B cell (primary cell): Measurements from ENCODE around the gene SMTNL1. TPM values are rescaled to one million over a fixed set of nuclear protein-coding genes. Genes with fewer than 3 reads are reported as not detected.

ENCODE experiments used
- ATAC-seq: fragments of 200-7000 bp; cut with Tn5 transposase; one replicate; pipeline ENCODE4 v1.10.0; 2021; ENCODE audit warnings: low read depth, mild to moderate bottlenecking, moderate number of reproducible peaks, moderate library complexity
- CTCF ChIA-PET: fragments of 350-600 bp; sonication (Branson Sonifier 250); formaldehyde crosslinking; loops from one replicate; lab custom pipeline; 2021; ENCODE audit warnings: antibody characterized with exemption, inconsistent platforms; lab: Charles Lee
- POLR2A ChIA-PET: fragments of 350-600 bp; sonication (Branson Sonifier 250); formaldehyde crosslinking; loops from one replicate; lab custom pipeline; 2021; ENCODE audit warnings: antibody characterized with exemption; lab: Charles Lee
- DNase-seq: peaks from one replicate; pipeline ENCODE4 v3.0.0; 2013
- H2AFZ ChIP-seq: 2 replicates; pipeline ENCODE4 v1.6.1; 2012; ENCODE audit warnings: mild to moderate bottlenecking, low read depth, low read length; ENCODE audit not compliant: insufficient read depth, poor library complexity, severe bottlenecking
- H3K27ac ChIP-seq, 2 donors: 1 replicate in 1 of 2; 2 replicates in 1 of 2; pipeline ENCODE4 v1.5.1; 2012 to 2013; ENCODE audit warnings: low read length in 2 of 2, mild to moderate bottlenecking in 2 of 2, moderate library complexity in 1 of 2
- H3K27me3 ChIP-seq, 4 experiments: fragments of 200-600 bp in 1 of 4; sonication (generic) in 1 of 4; replicated peaks in 1 of 4; 1 replicate in 2 of 4; 2 replicates in 2 of 4; pipeline versions ENCODE4 v1.6.1 to v1.7.0; 2013 to 2016; ENCODE audit warnings: low read length in 3 of 4, mild to moderate bottlenecking in 2 of 4, mixed read lengths in 1 of 4, moderate library complexity in 1 of 4; ENCODE audit not compliant: insufficient read depth in 4 of 4, control insufficient read depth in 3 of 4; ENCODE audit errors: control extremely low read depth in 1 of 4
- H3K36me3 ChIP-seq, 2 experiments: replicated peaks in 1 of 2; 1 replicate in 1 of 2; 2 replicates in 1 of 2; pipeline versions ENCODE4 v1.6.1 to v1.7.1; 2013; ENCODE audit warnings: low read length in 1 of 2; ENCODE audit not compliant: insufficient read depth in 2 of 2, control insufficient read depth in 1 of 2; ENCODE audit errors: control extremely low read depth in 1 of 2, extremely low read depth in 1 of 2
- H3K4me1 ChIP-seq, 2 donors: fragments of 200-600 bp in 1 of 2; sonication (generic) in 1 of 2; 1 replicate in 1 of 2; 2 replicates in 1 of 2; pipeline versions ENCODE4 v1.5.1 to v1.6.1; 2013 to 2017; ENCODE audit warnings: low read length in 2 of 2; ENCODE audit not compliant: control insufficient read depth in 2 of 2, insufficient read depth in 2 of 2
- H3K4me2 ChIP-seq: replicated peaks from 2 replicates; pipeline ENCODE3; 2012; ENCODE audit warnings: mild to moderate bottlenecking, low read depth, low read length; ENCODE audit not compliant: poor library complexity, severe bottlenecking
- H3K4me3 ChIP-seq, 5 experiments: fragments of 200-600 bp in 1 of 5; sonication (generic) in 1 of 5; 1 replicate in 3 of 5; 2 replicates in 2 of 5; pipeline versions ENCODE4 v1.5.1 to v1.7.0; 2011 to 2016; ENCODE audit warnings: low read length in 4 of 5, mild to moderate bottlenecking in 4 of 5, low read depth in 2 of 5, control low read depth in 1 of 5, moderate library complexity in 1 of 5; ENCODE audit not compliant: insufficient read depth in 1 of 5; ENCODE audit errors: control extremely low read depth in 1 of 5, extremely low read depth in 1 of 5
- H3K79me2 ChIP-seq: fragments of 200-600 bp; sonication (generic); one replicate; pipeline ENCODE4 v1.6.0; 2016; ENCODE audit warnings: low read length; ENCODE audit not compliant: control insufficient read depth, insufficient read depth
- H3K9ac ChIP-seq: fragments of 200-600 bp; sonication (generic); 2 replicates; pipeline ENCODE4 v1.6.1; 2017; ENCODE audit warnings: mild to moderate bottlenecking, low read length, moderate library complexity
- H3K9me3 ChIP-seq, 3 donors: one replicate each; pipeline versions ENCODE4 v1.6.1 to v1.7.1; 2013; ENCODE audit warnings: low read length in 2 of 3; ENCODE audit not compliant: control insufficient read depth in 2 of 3, insufficient read depth in 1 of 3; ENCODE audit errors: control extremely low read depth in 1 of 3
- H4K20me1 ChIP-seq: 2 replicates; pipeline ENCODE4 v1.6.0; 2012; ENCODE audit warnings: mild to moderate bottlenecking, low read length; ENCODE audit not compliant: insufficient read depth, control insufficient read depth, poor library complexity, severe bottlenecking
- H3K27ac Mint-ChIP-seq: one replicate; pipeline ENCODE4 v1.8.0; 2021; ENCODE audit warnings: mixed read lengths
- H3K27me3 Mint-ChIP-seq: one replicate; pipeline ENCODE4 v1.8.0; 2021; ENCODE audit warnings: mixed read lengths
- H3K4me1 Mint-ChIP-seq: one replicate; pipeline ENCODE4 v1.8.0; 2021; ENCODE audit warnings: mixed read lengths
- H3K4me3 Mint-ChIP-seq: one replicate; pipeline ENCODE4 v1.8.0; 2021; ENCODE audit warnings: mixed read lengths
- H3K9me3 Mint-ChIP-seq: one replicate; pipeline ENCODE4 v1.8.0; 2022; ENCODE audit warnings: mixed read lengths; ENCODE audit not compliant: insufficient read depth
- EZH2 ChIP-seq: IDR thresholded peaks from 2 replicates; pipeline ENCODE4 v1.6.1; 2012; ENCODE audit warnings: borderline replicate concordance, low read depth, mild to moderate bottlenecking, moderate library complexity, low read length; ENCODE audit not compliant: insufficient read depth, poor library complexity, severe bottlenecking
- WGBS: methylation state at CpG from one replicate; pipeline ENCODE4 v1.1.5; 2013; ENCODE audit warnings: missing lambda C conversion rate; ENCODE audit not compliant: insufficient coverage; 5-methylcytosine and 5-hydroxymethylcytosine counted together
- intact Hi-C: fragments of 100-400 bp; cut with micrococcal nuclease; formaldehyde crosslinking; loops from one replicate; pipeline ENCODE4 v1.10.0; 2022
- polyA plus RNA-seq: library from polyadenylated mRNA; depleted of rRNA; stranded (reverse); fragments of >200 nt; gene quantifications from 2 replicates; pipeline ENCODE4 v1.2.3, GENCODE V29; 2012
- small RNA-seq: library from RNA; depleted of rRNA; stranded (forward); fragments of <200 nt; gene quantifications from one replicate; pipeline ENCODE3, GENCODE V24; 2012; ENCODE audit warnings: low replicate concordance, low read depth; ENCODE audit not compliant: insufficient read length
- total RNA-seq, 2 donors: library from RNA; stranded (reverse); fragments of 120-200 nt in 1 of 2; gene quantifications; 1 replicate in 1 of 2; 2 replicates in 1 of 2; pipeline versions ENCODE4 v1.2.3 to v1.2.4, GENCODE V29; 2013 to 2022
- TF ChIP-seq, protein P1 (sequence below): fragments of 200-600 bp; IDR thresholded peaks from one replicate; pipeline ENCODE4 v1.8.0; 2022; ENCODE audit warnings: antibody characterized with exemption, mild to moderate bottlenecking

Gene SMTNL1
- total and polyA plus RNA-seq, 2 donors (not counting 1 experiment from before 2014, with no cell fraction given) = not detected

DNA sequence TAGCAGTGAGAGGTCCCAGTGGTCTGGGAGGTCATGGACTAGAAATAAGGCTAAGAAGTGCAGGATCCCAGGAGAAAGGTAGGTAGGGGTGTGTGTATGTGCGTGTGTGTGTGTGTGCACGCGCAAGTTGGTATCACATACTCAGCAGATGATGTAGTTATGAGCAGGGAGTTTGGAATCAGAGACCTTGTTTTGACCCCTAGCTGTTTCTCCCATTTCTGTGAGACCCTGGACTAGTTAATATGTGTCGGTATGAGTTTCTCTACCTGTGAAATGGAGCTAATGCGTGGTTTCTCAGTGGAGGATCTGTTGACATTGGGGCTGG is 61.4 kb downstream of the SMTNL1 start:
- no peak overlapping the region for H3K4me3 Mint-ChIP-seq

DNA sequence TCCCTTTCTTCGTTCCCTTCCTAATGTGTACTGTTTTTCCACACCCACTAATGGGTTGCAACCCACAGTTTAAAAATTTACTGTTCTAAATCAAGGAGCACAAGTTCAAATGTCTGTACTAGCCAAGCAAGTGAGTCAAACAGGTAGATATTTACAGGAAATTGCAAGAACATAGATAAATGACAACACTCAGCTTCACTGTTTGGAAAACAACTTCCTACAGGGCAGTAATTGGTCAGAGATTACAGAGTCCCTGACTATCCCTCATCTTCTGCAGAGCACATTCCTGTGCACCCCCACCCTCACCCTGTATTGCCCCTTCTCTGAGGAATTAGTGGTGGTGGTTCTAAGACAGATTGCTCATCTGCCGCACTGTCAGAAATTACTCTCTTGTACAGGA is 62.0 kb downstream of the SMTNL1 start:
- Histone ChIP-seq H3K4me2 (no peak overlapping the region), H3K4me3 (no peak overlapping the region), H3K79me2 (no peaks in the 10 kb centered on the region), H3K4me1 (peaks cover 0 to 3% of the 10 kb centered on the region in 2 donors), H3K9ac (no peak overlapping the region), H3K27me3 (peaks cover 0 to 13% (median 6%) of the 10 kb centered on the region in 4 experiments), H4K20me1 (no peaks in the 10 kb centered on the region), H2AFZ (no peak overlapping the region), H3K36me3 (no peaks in the 10 kb centered on the region), H3K27ac (no peak overlapping the region), H3K9me3 (no peaks in the 10 kb centered on the region)
- ChIA-PET CTCF (no interaction called here), POLR2A (no interaction called here)
- Mint-ChIP-seq H3K27me3 (peaks cover 45% of the 10 kb centered on the region), H3K4me3 (no peak overlapping the region), H3K9me3 (no peaks in the 10 kb centered on the region), H3K27ac (no peak overlapping the region), H3K4me1 (peaks cover 2% of the 10 kb centered on the region)
- TF ChIP-seq, protein P1, sequence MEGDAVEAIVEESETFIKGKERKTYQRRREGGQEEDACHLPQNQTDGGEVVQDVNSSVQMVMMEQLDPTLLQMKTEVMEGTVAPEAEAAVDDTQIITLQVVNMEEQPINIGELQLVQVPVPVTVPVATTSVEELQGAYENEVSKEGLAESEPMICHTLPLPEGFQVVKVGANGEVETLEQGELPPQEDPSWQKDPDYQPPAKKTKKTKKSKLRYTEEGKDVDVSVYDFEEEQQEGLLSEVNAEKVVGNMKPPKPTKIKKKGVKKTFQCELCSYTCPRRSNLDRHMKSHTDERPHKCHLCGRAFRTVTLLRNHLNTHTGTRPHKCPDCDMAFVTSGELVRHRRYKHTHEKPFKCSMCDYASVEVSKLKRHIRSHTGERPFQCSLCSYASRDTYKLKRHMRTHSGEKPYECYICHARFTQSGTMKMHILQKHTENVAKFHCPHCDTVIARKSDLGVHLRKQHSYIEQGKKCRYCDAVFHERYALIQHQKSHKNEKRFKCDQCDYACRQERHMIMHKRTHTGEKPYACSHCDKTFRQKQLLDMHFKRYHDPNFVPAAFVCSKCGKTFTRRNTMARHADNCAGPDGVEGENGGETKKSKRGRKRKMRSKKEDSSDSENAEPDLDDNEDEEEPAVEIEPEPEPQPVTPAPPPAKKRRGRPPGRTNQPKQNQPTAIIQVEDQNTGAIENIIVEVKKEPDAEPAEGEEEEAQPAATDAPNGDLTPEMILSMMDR = no peak
- TF ChIP-seq EZH2 = no peak
- WGBS = 80% methylated on average over 1 of the region's 2 CpGs
- ATAC-seq = no peak
- intact Hi-C loops = no loop called here
- DNase-seq = no peak

More for the DNA sequence above, 61.4 kb downstream of the SMTNL1 start:
- intact Hi-C loops = no loop called here
- POLR2A ChIA-PET = no interaction called here
- Histone ChIP-seq H2AFZ (no peak overlapping the region), H3K79me2 (no peaks in the 10 kb centered on the region), H3K4me3 (no peak overlapping the region), H3K4me2 (no peak overlapping the region), H3K27ac (no peak overlapping the region), H3K9ac (no peak overlapping the region), H4K20me1 (no peaks in the 10 kb centered on the region), H3K27me3 (peaks cover 0 to 13% (median 6%) of the 10 kb centered on the region in 4 experiments), H3K36me3 (no peaks in the 10 kb centered on the region), H3K9me3 (no peaks in the 10 kb centered on the region), H3K4me1 (peaks cover 0 to 3% of the 10 kb centered on the region in 2 donors)
- DNase-seq = no peak
- peaks cover 50% of the 10 kb centered on the region for H3K27me3 Mint-ChIP-seq
- no peak overlapping the region for H3K27ac Mint-ChIP-seq
- peaks cover 2% of the 10 kb centered on the region for H3K4me1 Mint-ChIP-seq
- CTCF ChIA-PET = interaction anchor here (1.0 to 1.1 kb wide), 2 partner anchors 8 to 201 kb away, joined by 3 read pairs; no protein-coding TSS in a partner anchor
- ATAC-seq = no peak
- no peak for TF ChIP-seq EZH2
- TF ChIP-seq, protein P1 = no peak
- WGBS = 72% methylated on average over 5 of the region's 5 CpGs
- H3K9me3 Mint-ChIP-seq = no peaks in the 10 kb centered on the region

Small RNA genes lying within 50 kb of the gene (small RNA-seq; reads per million reads assigned to genes)
- gene RN7SL605P = not detected

Other genes starting within 250 kb of the SMTNL1 start
- gene TNKS1BP1, start 212.6 kb upstream of the SMTNL1 start, total RNA-seq = 8.1 and 12.2 TPM in 2 replicates
- 2.2 and 2.9 TPM in 2 replicates for gene TNKS1BP1, start 212.6 kb upstream of the SMTNL1 start, polyA plus RNA-seq
- 63.8 and 66.6 TPM in 2 replicates for gene SSRP1, start 201.7 kb upstream of the SMTNL1 start, total RNA-seq
- 40.9 and 49.3 TPM in 2 replicates for gene SSRP1, start 201.7 kb upstream of the SMTNL1 start, polyA plus RNA-seq
- not detected in 2 replicates for gene P2RX3, start 199.2 kb upstream of the SMTNL1 start, total RNA-seq
- gene P2RX3, start 199.2 kb upstream of the SMTNL1 start, polyA plus RNA-seq = not detected in 2 replicates
- gene PRG3, start 156.4 kb upstream of the SMTNL1 start, total RNA-seq = not detected in 2 replicates
- not detected in 2 replicates for gene PRG3, start 156.4 kb upstream of the SMTNL1 start, polyA plus RNA-seq
- not detected in 2 replicates for gene PRG2, start 146.9 kb upstream of the SMTNL1 start, total RNA-seq
- 0.07 and 0.52 TPM in 2 replicates for gene PRG2, start 146.9 kb upstream of the SMTNL1 start, polyA plus RNA-seq
- 19.3 and 20.9 TPM in 2 replicates for gene SLC43A3, start 110.5 kb upstream of the SMTNL1 start, total RNA-seq
- gene SLC43A3, start 110.5 kb upstream of the SMTNL1 start, polyA plus RNA-seq = 7.6 and 8.0 TPM in 2 replicates
- gene RTN4RL2, start 77.1 kb upstream of the SMTNL1 start, total RNA-seq = 0.12 and 0.27 TPM in 2 replicates
- 0.10 and 0.13 TPM in 2 replicates for gene RTN4RL2, start 77.1 kb upstream of the SMTNL1 start, polyA plus RNA-seq
- gene SLC43A1, start 21.9 kb upstream of the SMTNL1 start, total RNA-seq = 3.7 and 5.9 TPM in 2 replicates
- gene SLC43A1, start 21.9 kb upstream of the SMTNL1 start, polyA plus RNA-seq = 4.8 and 6.4 TPM in 2 replicates
- 39.6 and 39.8 TPM in 2 replicates for gene TIMM10, start 6.8 kb upstream of the SMTNL1 start, total RNA-seq
- 21.6 and 36.5 TPM in 2 replicates for gene TIMM10, start 6.8 kb upstream of the SMTNL1 start, polyA plus RNA-seq
- gene UBE2L6, start 30.1 kb downstream of the SMTNL1 start, total RNA-seq = 66.3 and 70.7 TPM in 2 replicates
- gene UBE2L6, start 30.1 kb downstream of the SMTNL1 start, polyA plus RNA-seq = 45.6 and 63.5 TPM in 2 replicates
- gene SERPING1, start 60.1 kb downstream of the SMTNL1 start, total RNA-seq = not detected in 2 replicates
- not detected in 2 replicates for gene SERPING1, start 60.1 kb downstream of the SMTNL1 start, polyA plus RNA-seq
- gene YPEL4, start 112.3 kb downstream of the SMTNL1 start, total RNA-seq = 1.1 and 1.9 TPM in 2 replicates
- 0.03 and 0.19 TPM in 2 replicates for gene YPEL4, start 112.3 kb downstream of the SMTNL1 start, polyA plus RNA-seq
- gene CLP1, start 120.2 kb downstream of the SMTNL1 start, total RNA-seq = 15.5 and 15.8 TPM in 2 replicates
- 6.0 and 9.5 TPM in 2 replicates for gene CLP1, start 120.2 kb downstream of the SMTNL1 start, polyA plus RNA-seq
- gene ZDHHC5, start 130.5 kb downstream of the SMTNL1 start, total RNA-seq = 53.8 and 56.2 TPM in 2 replicates
- gene ZDHHC5, start 130.5 kb downstream of the SMTNL1 start, polyA plus RNA-seq = 31.5 and 33.7 TPM in 2 replicates
- 13.7 and 15.0 TPM in 2 replicates for gene MED19, start 174.6 kb downstream of the SMTNL1 start, total RNA-seq
- gene MED19, start 174.6 kb downstream of the SMTNL1 start, polyA plus RNA-seq = 9.3 and 10.1 TPM in 2 replicates
- gene TMX2, start 175.0 kb downstream of the SMTNL1 start, total RNA-seq = 58.8 and 60.2 TPM in 2 replicates
- 29.5 and 40.3 TPM in 2 replicates for gene TMX2, start 175.0 kb downstream of the SMTNL1 start, polyA plus RNA-seq
- gene SELENOH, start 203.9 kb downstream of the SMTNL1 start, total RNA-seq = 147 and 153 TPM in 2 replicates
- gene SELENOH, start 203.9 kb downstream of the SMTNL1 start, polyA plus RNA-seq = 170 and 196 TPM in 2 replicates
- gene BTBD18, start 214.2 kb downstream of the SMTNL1 start, total RNA-seq = not detected in 2 replicates
- 0.04 TPM in 1 of 2 replicates, not detected in the other for gene BTBD18, start 214.2 kb downstream of the SMTNL1 start, polyA plus RNA-seq
- gene CTNND1, start 224.2 kb downstream of the SMTNL1 start, total RNA-seq = 54.4 and 59.2 TPM in 2 replicates
- 12.1 and 25.7 TPM in 2 replicates for gene CTNND1, start 224.2 kb downstream of the SMTNL1 start, polyA plus RNA-seq